Measurements from ENCODE around the gene MATN4. TPM values are rescaled to one million over a fixed set of nuclear protein-coding genes. Genes with fewer than 3 reads are reported as not detected.

The MATN4 gene
- total RNA-seq, 1 experiment from 2014 or later, result 1.9 TPM

GRCh38 chr20:45320948-45321595, 13.0 kb upstream of the MATN4 start:
- no peaks in the 10 kb centered on the region for H3K9me3 Mint-ChIP-seq
- no peak overlapping the region for H3K27ac Mint-ChIP-seq
- no peak for ATAC-seq

GRCh38 chr20:45318948-45319347, 10.8 kb upstream of the MATN4 start:
- H3K27me3 Mint-ChIP-seq (ENCODE audit: low read depth), result no peaks in the 10 kb centered on the region; the same call in 1 of the 2 replicates
- no peak overlapping the region for H3K27ac Mint-ChIP-seq
- H3K36me3 Mint-ChIP-seq, result no peaks in the 10 kb centered on the region
- POLR2A ChIA-PET, result interaction anchor here (0.5 kb wide), 1 partner anchor 591 kb away, joined by 3 read pairs; no protein-coding TSS in a partner anchor
- ATAC-seq (no peak), DNase-seq (ENCODE audit: low spot score) (no peak)
- CTCF ChIA-PET, result interaction anchor here (0.6 to 5.6 kb wide), 26 partner anchors 8 to 740 kb away, joined by 3 to 76 read pairs (median 4); partner anchors contain the start of genes DBNDD2, MATN4, SDC4 and SYS1
- no peaks in the 10 kb centered on the region for H3K9me3 Mint-ChIP-seq
- H3K4me1 Mint-ChIP-seq, result peaks cover 2% of the 10 kb centered on the region; the same call in 1 of the 2 replicates
- H3K4me3 Mint-ChIP-seq, result no peak overlapping the region
- TF ChIP-seq, protein P1, sequence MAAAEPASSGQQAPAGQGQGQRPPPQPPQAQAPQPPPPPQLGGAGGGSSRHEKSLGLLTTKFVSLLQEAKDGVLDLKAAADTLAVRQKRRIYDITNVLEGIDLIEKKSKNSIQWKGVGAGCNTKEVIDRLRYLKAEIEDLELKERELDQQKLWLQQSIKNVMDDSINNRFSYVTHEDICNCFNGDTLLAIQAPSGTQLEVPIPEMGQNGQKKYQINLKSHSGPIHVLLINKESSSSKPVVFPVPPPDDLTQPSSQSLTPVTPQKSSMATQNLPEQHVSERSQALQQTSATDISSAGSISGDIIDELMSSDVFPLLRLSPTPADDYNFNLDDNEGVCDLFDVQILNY (CRISPR knock-in tag; IDR thresholded peaks at IDR 0.05), result no peak
- no peak for TF ChIP-seq MLX (CRISPR knock-in tag; IDR thresholded peaks at IDR 0.05)
- no peak for TF ChIP-seq ZNF512 (CRISPR knock-in tag; IDR thresholded peaks at IDR 0.05; ENCODE audit: borderline replicate concordance)
- no peak for TF ChIP-seq CBFB (CRISPR knock-in tag; IDR thresholded peaks at IDR 0.05; ENCODE audit: low read depth)
- no peak for TF ChIP-seq ETV6 (CRISPR knock-in tag; IDR thresholded peaks at IDR 0.05)
- TF ChIP-seq AFF4 (CRISPR knock-in tag; IDR thresholded peaks at IDR 0.05; ENCODE audit: borderline replicate concordance), result no peak
- no peak for TF ChIP-seq ZNF671 (CRISPR knock-in tag; IDR thresholded peaks at IDR 0.05)
- TF ChIP-seq GTF2I (CRISPR knock-in tag; conservative IDR thresholded peaks at IDR 0.05), result no peak
- TF ChIP-seq ZNF396 (CRISPR knock-in tag; IDR thresholded peaks at IDR 0.05; ENCODE audit: borderline replicate concordance), result no peak

More at GRCh38 chr20:45320948-45321595, 13.0 kb upstream of the MATN4 start:
- peaks cover 2% of the 10 kb centered on the region; the same call in 1 of the 2 replicates for H3K4me1 Mint-ChIP-seq
- no peak for DNase-seq (ENCODE audit: low spot score)
- CTCF ChIA-PET, result interaction anchor here (0.5 to 5.6 kb wide), 13 partner anchors 9 to 450 kb away, joined by 3 to 76 read pairs (median 5); partner anchors contain the start of genes DBNDD2 and SYS1
- POLR2A ChIA-PET, result interaction anchor here (0.6 to 0.8 kb wide), 3 partner anchors 22 to 459 kb away, joined by 3 read pairs; no protein-coding TSS in a partner anchor
- no peak overlapping the region for H3K4me3 Mint-ChIP-seq
- H3K36me3 Mint-ChIP-seq, result no peaks in the 10 kb centered on the region
- TF ChIP-seq ZNF138 (CRISPR knock-in tag; conservative IDR thresholded peaks at IDR 0.05) (no peak), SOX15 (CRISPR knock-in tag; IDR thresholded peaks at IDR 0.05) (no peak), MLX (CRISPR knock-in tag; IDR thresholded peaks at IDR 0.05) (no peak), PRDM15 (CRISPR knock-in tag; IDR thresholded peaks at IDR 0.05) (no peak), KAT7 (CRISPR knock-in tag; IDR thresholded peaks at IDR 0.05; ENCODE audit: borderline replicate concordance) (no peak), ZNF121 (CRISPR knock-in tag; IDR thresholded peaks at IDR 0.05) (no peak), GRHL2 (CRISPR knock-in tag; IDR thresholded peaks at IDR 0.05; ENCODE audit: insufficient replicate concordance, severe bottlenecking) (no peak), HMGA2 (CRISPR knock-in tag; IDR thresholded peaks at IDR 0.05) (no peak), ZNF423 (CRISPR knock-in tag; IDR thresholded peaks at IDR 0.05) (no peak), ZNF671 (CRISPR knock-in tag; IDR thresholded peaks at IDR 0.05) (no peak), USF2 (CRISPR knock-in tag; IDR thresholded peaks at IDR 0.05) (no peak), FOXK1 (CRISPR knock-in tag; IDR thresholded peaks at IDR 0.05) (no peak)
- H3K27me3 Mint-ChIP-seq (ENCODE audit: low read depth), result no peaks in the 10 kb centered on the region; the same call in 1 of the 2 replicates

Data from WTC11 (cell line).